Dermis microvascular lymphatic vessel endothelial cell (primary cell): ENCODE measurements around the gene USP7. TPM values are rescaled to one million over a fixed set of nuclear protein-coding genes. Genes with fewer than 3 reads are reported as not detected.
"Not testable (repeated sequence)": the region's sequence is repeated elsewhere in the genome, so short reads cannot be mapped to it uniquely, and the experiment has no call there.

Experiments used
- DNase-seq, 2 donors: peaks; one replicate each; pipeline versions ENCODE4 v3.0.0 to v3.0.0-alpha.2; 2010; ENCODE audit warnings: low read depth in 2 of 2
- total RNA-seq: library from RNA; depleted of rRNA; stranded (reverse); fragments of >200 nt; gene quantifications from 2 replicates; pipeline ENCODE4 v1.2.1, GENCODE V29; 2014

USP7 gene
- total RNA-seq, 1 donor from 2014 or later, result 42.0 TPM

GRCh38 chr16:8925455-8925854 lies 38.3 kb downstream of the USP7 start:
- DNase-seq, result no peak

- no peak for DNase-seq
Observed at GRCh38 chr16:8924214-8924613, 39.5 kb downstream of the USP7 start.

DNA sequence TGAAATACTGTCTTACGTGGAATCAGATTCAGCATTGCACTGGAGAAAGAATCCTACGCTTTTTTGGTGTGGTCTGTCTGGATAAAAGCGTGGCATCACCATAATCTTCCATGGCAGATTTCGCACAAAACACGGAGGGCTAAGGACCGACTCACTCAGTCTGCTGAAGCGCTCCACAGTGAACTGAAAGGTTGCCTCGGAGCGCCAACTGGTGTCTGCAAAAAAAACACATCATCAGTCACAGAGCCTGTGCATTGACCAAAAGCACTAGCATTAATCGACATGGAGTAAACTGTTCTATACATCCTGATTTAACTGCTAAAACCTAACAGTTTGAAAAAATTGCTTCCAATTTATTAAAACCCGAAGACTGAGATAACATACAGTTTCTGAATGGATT lies 40.5 kb downstream of the USP7 start:
- no peak for DNase-seq

DNA sequence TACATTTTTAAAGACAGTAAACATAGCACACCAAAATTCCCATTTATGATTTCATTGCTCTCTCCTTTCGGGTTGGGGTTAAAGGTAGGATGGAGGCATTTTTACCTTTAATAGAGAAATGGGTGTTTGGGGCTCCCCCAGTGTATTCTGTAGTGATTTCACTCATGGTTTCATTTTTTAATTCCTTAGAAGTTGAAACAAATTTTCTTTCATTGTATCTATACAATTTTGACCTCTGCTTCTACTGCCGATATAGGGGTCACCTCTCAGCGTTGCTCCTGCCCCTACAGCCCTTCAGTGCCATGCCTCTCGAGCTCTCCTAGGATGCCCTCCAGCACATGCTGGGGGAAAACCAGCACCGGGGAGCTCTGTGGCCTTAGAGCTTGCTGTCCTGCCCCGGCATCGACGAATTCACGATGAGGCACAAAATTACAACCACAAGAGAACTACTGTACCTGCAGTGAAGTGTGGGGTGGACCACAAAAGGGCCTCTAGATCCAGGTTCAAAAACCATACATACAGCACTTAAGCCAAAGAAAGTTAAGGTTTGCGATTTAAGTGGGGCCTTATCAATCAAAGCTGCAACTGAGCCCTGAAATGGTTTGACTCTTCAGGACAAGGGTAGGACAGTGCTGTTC lies 42.2 kb downstream of the USP7 start:
- no peak for DNase-seq

- DNase-seq, result no peak
Observed at GRCh38 chr16:8920645-8921346, 42.9 kb downstream of the USP7 start.

- DNase-seq, result no peak
Observed at GRCh38 chr16:8919934-8920462, 43.7 kb downstream of the USP7 start.

- no peak for DNase-seq
Observed at GRCh38 chr16:8919089-8919933, 44.4 kb downstream of the USP7 start.

GRCh38 chr16:8917336-8917735 lies 46.4 kb downstream of the USP7 start:
- DNase-seq, result not testable (repeated sequence)

DNA sequence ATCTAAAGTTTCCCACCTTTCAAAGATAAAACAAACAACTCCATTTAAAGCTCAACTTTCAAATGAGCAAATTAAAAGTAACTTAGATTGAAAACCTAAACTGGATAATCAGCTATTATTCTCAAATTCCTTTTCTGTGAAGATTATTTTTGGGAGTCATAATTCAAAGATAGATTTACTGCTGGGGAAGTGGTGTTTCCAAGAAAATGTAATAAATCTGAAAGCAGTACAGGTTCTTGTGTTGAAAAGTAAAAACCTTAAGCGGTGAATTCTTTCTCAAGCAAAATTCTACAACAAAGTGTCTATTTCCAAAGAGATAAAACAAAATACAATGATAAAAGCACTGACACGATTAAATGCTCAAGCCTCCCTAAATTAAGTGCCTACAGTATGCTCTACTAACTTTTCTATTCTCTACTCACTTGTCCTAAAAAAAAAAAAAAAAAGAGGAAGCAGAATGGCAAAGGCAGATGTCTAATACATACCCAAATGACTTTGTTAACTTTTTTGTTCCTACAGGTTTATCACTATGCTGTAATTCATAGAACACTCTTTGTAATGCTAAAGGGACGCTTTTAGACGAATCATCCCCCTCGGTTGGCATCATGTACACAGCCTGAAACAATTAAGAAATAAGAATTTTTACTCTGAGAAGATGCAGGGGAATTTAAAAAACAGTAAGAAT lies 47.0 kb downstream of the USP7 start:
- no peak for DNase-seq

- no peak for DNase-seq
Observed at GRCh38 chr16:8915722-8916301, 47.9 kb downstream of the USP7 start.

DNA sequence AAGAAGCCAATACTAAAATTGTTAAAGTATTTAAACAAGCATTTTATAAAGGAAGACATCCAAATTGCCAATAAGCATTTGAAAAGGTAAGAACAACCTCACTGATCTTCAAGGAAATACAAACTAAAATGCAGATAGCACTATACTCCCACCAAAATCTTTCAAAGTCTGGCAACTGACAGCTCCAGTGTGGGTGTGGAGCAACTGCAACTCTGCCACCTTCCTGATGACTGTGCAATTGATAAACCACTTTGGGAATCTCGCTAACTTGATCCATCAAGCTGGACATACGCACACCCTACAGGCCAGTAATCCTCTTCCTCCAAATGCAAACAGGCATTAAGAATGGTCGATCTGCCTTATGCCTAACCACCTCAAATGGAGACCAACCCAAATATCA lies 49.6 kb downstream of the USP7 start:
- DNase-seq, result no peak

DNA sequence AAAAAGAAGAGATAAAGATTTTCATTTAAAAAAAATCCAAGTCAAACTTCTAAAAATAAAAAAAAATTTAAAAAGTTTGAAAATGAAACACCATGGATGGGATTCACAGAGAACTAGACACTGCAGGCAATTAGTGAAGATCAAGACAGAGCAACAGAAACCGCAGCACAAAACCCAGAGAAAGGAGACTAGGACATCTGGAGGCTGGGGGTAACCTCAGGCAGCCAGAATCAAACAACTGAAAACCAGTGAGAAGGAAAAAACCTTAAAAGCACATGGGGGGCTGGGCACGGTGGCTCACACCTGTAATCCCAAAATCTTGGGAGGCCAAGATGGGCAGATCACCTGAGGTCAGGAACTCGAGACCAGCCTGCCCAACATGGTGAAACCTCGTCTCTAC lies 50.9 kb downstream of the USP7 start:
- no peak for DNase-seq

- DNase-seq, result no peak
Observed at GRCh38 chr16:8910811-8911210, 52.9 kb downstream of the USP7 start.

DNA sequence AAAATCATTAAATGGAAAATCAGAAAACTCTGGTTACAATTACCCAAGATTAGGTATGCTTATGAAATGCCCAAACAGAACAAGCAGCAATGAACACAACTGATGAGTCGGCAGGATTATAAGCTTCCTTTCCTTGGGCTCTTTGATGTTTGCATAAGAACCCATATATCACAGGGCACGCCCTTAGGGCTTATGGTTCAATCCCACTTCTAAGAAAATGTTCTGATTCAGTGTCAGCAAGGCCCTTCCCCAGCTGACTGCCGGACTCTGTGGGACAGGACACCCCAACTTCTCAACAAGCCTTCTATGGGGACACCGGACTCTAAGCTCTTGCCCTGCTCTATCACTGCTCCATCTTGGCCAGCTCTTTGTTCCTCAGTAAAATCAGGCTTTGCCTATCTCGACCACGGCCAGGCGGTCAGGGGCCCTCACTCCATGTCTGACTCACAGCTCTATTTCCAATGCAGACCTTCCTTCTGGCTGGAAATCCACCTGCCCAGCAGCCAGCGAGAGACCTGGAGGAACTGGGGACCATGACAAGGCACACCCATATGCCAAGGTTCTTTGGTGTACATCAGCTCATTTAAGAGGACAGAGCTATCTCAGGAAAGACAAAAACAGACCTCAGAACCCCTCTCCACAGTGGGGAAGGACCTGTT lies 54.8 kb downstream of the USP7 start:
- no peak for DNase-seq

GRCh38 chr16:8907096-8907495 lies 56.6 kb downstream of the USP7 start:
- no peak for DNase-seq

DNA sequence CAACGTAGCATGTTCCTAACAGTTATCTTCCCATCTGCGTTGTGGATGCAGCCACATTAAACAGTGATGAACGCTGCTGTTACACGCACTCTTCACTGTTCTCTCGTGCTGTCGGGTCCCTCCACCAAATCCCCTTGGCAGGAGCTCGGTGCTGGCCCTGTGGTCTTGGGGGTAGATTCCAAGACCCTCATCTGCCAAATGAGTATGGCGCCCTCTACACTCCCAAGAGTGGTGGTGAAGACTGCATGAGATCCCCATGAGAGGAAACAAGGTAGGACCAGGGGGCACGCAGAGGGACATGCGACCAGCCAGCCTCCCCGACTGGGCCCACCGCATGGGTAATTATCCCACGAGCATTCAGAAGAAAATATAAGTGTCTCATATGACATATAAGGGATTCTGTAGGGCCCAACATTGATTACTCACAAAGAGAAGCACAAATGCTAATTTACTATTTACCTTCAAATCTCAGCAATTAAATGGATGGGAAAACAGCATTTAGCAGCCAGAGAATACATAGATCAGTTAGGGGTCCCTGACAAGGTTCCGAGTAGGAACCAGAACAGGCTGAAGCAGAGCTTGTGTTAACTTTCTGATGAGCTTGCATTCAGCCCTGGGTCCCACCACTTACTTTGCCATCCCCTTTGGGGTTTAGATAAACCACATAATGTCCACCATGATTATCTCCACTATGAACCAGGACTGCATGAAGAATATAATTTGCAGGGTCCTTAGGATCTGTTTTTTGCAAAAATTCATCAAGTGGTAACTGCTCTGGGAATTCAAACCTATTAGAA lies 57.7 kb downstream of the USP7 start:
- no peak for DNase-seq

DNA sequence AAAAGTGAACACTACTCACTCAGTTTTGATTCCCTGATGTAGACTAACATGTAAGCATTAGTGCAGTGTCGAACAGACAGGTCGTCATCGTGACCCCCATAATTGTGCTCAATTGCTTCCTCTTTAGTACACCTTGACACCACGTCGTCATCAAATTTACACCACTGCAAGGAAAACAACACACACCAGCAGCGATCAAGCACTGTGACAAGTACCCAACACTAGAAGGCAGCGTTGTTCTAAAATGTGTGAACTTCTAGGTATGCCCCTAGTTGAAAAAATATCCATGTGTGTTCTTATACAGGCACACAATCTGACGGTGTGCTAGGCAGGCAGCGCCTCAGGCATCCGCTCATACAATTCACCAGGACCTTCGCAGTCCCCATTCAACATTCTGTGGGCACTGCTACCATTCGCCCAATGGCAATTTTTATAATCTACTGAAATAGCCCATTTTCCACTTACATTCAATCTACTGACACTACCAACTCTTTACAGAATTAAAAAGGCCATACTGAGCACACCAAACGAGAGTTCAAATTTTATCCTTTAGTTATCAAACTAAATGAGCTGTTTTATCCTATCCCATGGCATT lies 58.4 kb downstream of the USP7 start:
- peak; percentile 46 to 62 for DNase-seq

GRCh38 chr16:8904018-8904430 lies 59.7 kb downstream of the USP7 start:
- no peak for DNase-seq

GRCh38 chr16:8903004-8903403 lies 60.7 kb downstream of the USP7 start:
- DNase-seq, result no peak
